Esophagus squamous epithelium (tissue), 5 donors: ENCODE measurements around the gene AP4E1. TPM values are rescaled to one million over a fixed set of nuclear protein-coding genes. Genes with fewer than 3 reads are reported as not detected.
A peak's percentile ranks its signal among the peaks of the same experiment; 100 is the strongest.

Source experiments
- DNase-seq: peaks from one replicate; lab custom pipeline; 2025; lab: John Stamatoyannopoulos, UW
- H3K27ac ChIP-seq, 4 donors: fragments of 200-600 bp; sonication (generic); one replicate each; pipeline ENCODE4 v1.5.1; 2016 to 2019; ENCODE audit warnings: mild to moderate bottlenecking in 1 of 4
- H3K27me3 ChIP-seq, 4 donors: fragments of 200-600 bp; sonication (generic); 1 replicate in 3 of 4; 2 replicates in 1 of 4; pipeline versions ENCODE4 v1.5.1 to v1.6.0; 2017 to 2021; ENCODE audit warnings: antibody characterized with exemption in 1 of 4
- H3K36me3 ChIP-seq, 3 donors: fragments of 200-600 bp; sonication (generic); one replicate each; pipeline ENCODE4 v1.5.1; 2016 to 2019
- H3K4me1 ChIP-seq, 3 donors: fragments of 200-600 bp; sonication (generic); one replicate each; pipeline ENCODE4 v1.5.1; 2017 to 2019
- H3K4me3 ChIP-seq, 4 donors: fragments of 200-600 bp; sonication (generic); 1 replicate in 3 of 4; 2 replicates in 1 of 4; pipeline ENCODE4 v1.5.1; 2016 to 2019; ENCODE audit warnings: mild to moderate bottlenecking in 2 of 4, moderate library complexity in 1 of 4
- H3K9me3 ChIP-seq, 3 donors: fragments of 200-600 bp; sonication (generic); one replicate each; pipeline ENCODE4 v1.5.1; 2016 to 2019
- CTCF ChIP-seq, 6 experiments: fragments of 450-650 bp in 4 of 6; fragments of 200-600 bp in 2 of 6; sonication (generic) in 2 of 6; IDR thresholded peaks; one replicate each; pipeline ENCODE4 v1.5.1; 2016 to 2019; ENCODE audit warnings: antibody characterized with exemption in 6 of 6, mild to moderate bottlenecking in 4 of 6, moderate library complexity in 4 of 6
- POLR2A ChIP-seq, 4 donors: fragments of 450-650 bp; IDR thresholded peaks; one replicate each; pipeline ENCODE4 v1.6.1; 2017; ENCODE audit warnings: antibody characterized with exemption in 4 of 4, mild to moderate bottlenecking in 4 of 4, moderate library complexity in 3 of 4
- WGBS, 2 donors: methylation state at CpG; one replicate each; pipeline ENCODE4 v1.1.5; 2018; 5-methylcytosine and 5-hydroxymethylcytosine counted together
- intact Hi-C: fragments of 100-400 bp; cut with DNase I; formaldehyde crosslinking; loops from one replicate; pipeline ENCODE4 v1.15.0; 2022
- total RNA-seq, 4 donors: library from RNA; depleted of rRNA; stranded (reverse); fragments of >200 nt; gene quantifications; one replicate each; pipeline ENCODE4 v1.1.0, GENCODE V29; 2016
- donor health status: DM: yes; HTN: yes; CAD: no.

Gene AP4E1
- total RNA-seq, 4 donors from 2014 or later: 5.7 to 11.1 (median 10.1) TPM

GRCh38 chr15:50977162-50977561 is 68.7 kb downstream of the AP4E1 start:
- Histone ChIP-seq H3K4me1 (peaks cover 0 to 16% (median 8%) of the 10 kb centered on the region in 3 donors), H3K9me3 (peaks cover 0 to 12% (median 0%) of the 10 kb centered on the region in 3 donors), H3K27me3 (no peaks in the 10 kb centered on the region), H3K27ac (peak overlapping the region in 1 of 4 donors; percentile 19), H3K4me3 (no peak overlapping the region), H3K36me3 (peaks cover 0 to 49% (median 0%) of the 10 kb centered on the region in 3 donors)
- no peak for DNase-seq
- 19 to 34% methylated on average over 2 of the region's 2 CpGs for WGBS, 2 donors
- TF ChIP-seq CTCF (IDR thresholded peaks at IDR 0.05) (no peak), POLR2A (IDR thresholded peaks at IDR 0.05) (no peak)
- intact Hi-C loops: no loop called here

GRCh38 chr15:50978580-50978979 is 70.1 kb downstream of the AP4E1 start:
- 90 to 97% methylated on average over 4 of the region's 4 CpGs for WGBS, 2 donors
- Histone ChIP-seq H3K36me3 (peaks cover 0 to 38% (median 0%) of the 10 kb centered on the region in 3 donors), H3K9me3 (peaks cover 0 to 6% (median 0%) of the 10 kb centered on the region in 3 donors), H3K4me1 (peaks cover 0 to 16% (median 8%) of the 10 kb centered on the region in 3 donors), H3K27me3 (no peaks in the 10 kb centered on the region), H3K27ac (no peak overlapping the region), H3K4me3 (no peak overlapping the region)
- intact Hi-C loops: no loop called here
- no peak for DNase-seq
- no peak for TF ChIP-seq CTCF (IDR thresholded peaks at IDR 0.05)
- TF ChIP-seq POLR2A (IDR thresholded peaks at IDR 0.05): no peak

GRCh38 chr15:50979041-50979440 is 70.6 kb downstream of the AP4E1 start:
- intact Hi-C loops: no loop called here

GRCh38 chr15:50993598-50993997 is 85.1 kb downstream of the AP4E1 start:
- TF ChIP-seq CTCF (IDR thresholded peaks at IDR 0.05) (no peak), POLR2A (IDR thresholded peaks at IDR 0.05) (no peak)
- intact Hi-C loops: no loop called here
- WGBS, 2 donors: 75 to 77% methylated on average over 4 of the region's 4 CpGs
- Histone ChIP-seq H3K27ac (no peak overlapping the region), H3K4me1 (peaks cover 0 to 3% (median 0%) of the 10 kb centered on the region in 3 donors), H3K4me3 (no peak overlapping the region), H3K36me3 (peaks cover 0 to 44% (median 0%) of the 10 kb centered on the region in 3 donors), H3K27me3 (no peaks in the 10 kb centered on the region), H3K9me3 (no peaks in the 10 kb centered on the region)
- no peak for DNase-seq

More at GRCh38 chr15:50979041-50979440, 70.6 kb downstream of the AP4E1 start:
- Histone ChIP-seq H3K27me3 (no peaks in the 10 kb centered on the region), H3K4me3 (no peak overlapping the region), H3K4me1 (peaks cover 0 to 16% (median 8%) of the 10 kb centered on the region in 3 donors), H3K9me3 (peaks cover 0 to 6% (median 0%) of the 10 kb centered on the region in 3 donors), H3K36me3 (peaks cover 0 to 38% (median 0%) of the 10 kb centered on the region in 3 donors), H3K27ac (no peak overlapping the region)
- no peak for DNase-seq
- TF ChIP-seq CTCF (IDR thresholded peaks at IDR 0.05): no peak
- no peak for TF ChIP-seq POLR2A (IDR thresholded peaks at IDR 0.05)
- 70 to 79% methylated on average over 1 of the region's 1 CpG for WGBS, 2 donors

- Histone ChIP-seq H3K36me3 (peaks cover 0 to 44% (median 0%) of the 10 kb centered on the region in 3 donors), H3K27ac (peak overlapping the region in 3 of 4 donors; percentile 1 to 59 (median 45)), H3K27me3 (no peaks in the 10 kb centered on the region), H3K4me3 (no peak overlapping the region), H3K4me1 (peaks cover 0 to 3% (median 0%) of the 10 kb centered on the region in 3 donors), H3K9me3 (no peaks in the 10 kb centered on the region)
- intact Hi-C loops: no loop called here
- WGBS, 2 donors: 62 to 87% methylated on average over 1 of the region's 1 CpG
- TF ChIP-seq POLR2A (IDR thresholded peaks at IDR 0.05) (no peak), CTCF (IDR thresholded peaks at IDR 0.05) (no peak)
- no peak for DNase-seq
Measured at GRCh38 chr15:50996641-50997040, 88.2 kb downstream of the AP4E1 start.
